SK-N-SH treated with all-trans-retinoic acid at 6 μM for 48 hours (cell line): Measurements from ENCODE around the gene SYNE2.

ENCODE experiments used
- ATAC-seq: fragments of 200-7000 bp; cut with Tn5 transposase; 3 replicates; pipeline ENCODE4 v1.9.1; 2020; ENCODE audit warnings: mild to moderate bottlenecking, moderate library complexity
- ARNTL ChIP-seq: fragments of 450-650 bp; formaldehyde crosslinking; IDR thresholded peaks from 2 replicates; pipeline ENCODE4 v1.5.0; 2020; ENCODE audit warnings: low read depth, mild to moderate bottlenecking, moderate library complexity, borderline replicate concordance
- BACH2 ChIP-seq: fragments of 250-450 bp; sonication (Bioruptor Pico); IDR thresholded peaks from 2 replicates; pipeline ENCODE4 v1.9.0; 2021; ENCODE audit warnings: mild to moderate bottlenecking, borderline replicate concordance
- CSDC2 ChIP-seq: fragments of 250-450 bp; sonication (Bioruptor Pico); IDR thresholded peaks from 2 replicates; pipeline ENCODE4 v1.5.0; 2020; ENCODE audit warnings: mild to moderate bottlenecking, moderate library complexity
- CSRNP3 ChIP-seq: fragments of 250-450 bp; sonication (Bioruptor Pico); IDR thresholded peaks from 2 replicates; pipeline ENCODE4 v1.5.1; 2021; ENCODE audit warnings: mild to moderate bottlenecking, moderate library complexity
- ESRRG ChIP-seq: fragments of 250-450 bp; sonication (Bioruptor Pico); IDR thresholded peaks from 2 replicates; pipeline ENCODE4 v1.6.1; 2021; ENCODE audit warnings: mild to moderate bottlenecking
- GLIS3 ChIP-seq: fragments of 250-450 bp; sonication (Bioruptor Pico); IDR thresholded peaks from 2 replicates; pipeline ENCODE4 v1.5.0; 2020; ENCODE audit warnings: mild to moderate bottlenecking, moderate library complexity
- ISL1 ChIP-seq: fragments of 250-450 bp; sonication (Bioruptor Pico); IDR thresholded peaks from 2 replicates; pipeline ENCODE4 v2.1.2; 2022; ENCODE audit warnings: mild to moderate bottlenecking, moderate library complexity
- OSR1 ChIP-seq: fragments of 250-450 bp; sonication (Bioruptor Pico); IDR thresholded peaks from 2 replicates; pipeline ENCODE4 v1.8.0; 2022; ENCODE audit warnings: moderate library complexity, mild to moderate bottlenecking, inconsistent platforms
- POU6F1 ChIP-seq: fragments of 250-450 bp; sonication (Bioruptor Pico); IDR thresholded peaks from 2 replicates; pipeline ENCODE4 v1.8.0; 2021; ENCODE audit warnings: low read depth, mild to moderate bottlenecking, moderate library complexity, borderline replicate concordance
- PPARA ChIP-seq: fragments of 250-450 bp; sonication (Bioruptor Pico); IDR thresholded peaks from 2 replicates; pipeline ENCODE4 v1.5.0; 2020; ENCODE audit warnings: mild to moderate bottlenecking, borderline replicate concordance
- RARB ChIP-seq: fragments of 250-450 bp; sonication (Bioruptor Pico); IDR thresholded peaks from 2 replicates; pipeline ENCODE4 v1.8.0; 2021; ENCODE audit warnings: mild to moderate bottlenecking, moderate library complexity
- SNAI2 ChIP-seq: fragments of 250-450 bp; sonication (Bioruptor Pico); IDR thresholded peaks from 2 replicates; pipeline ENCODE4 v1.5.0; 2020; ENCODE audit warnings: mild to moderate bottlenecking, moderate library complexity
- TCF4 ChIP-seq: fragments of 250-450 bp; sonication (Bioruptor Pico); IDR thresholded peaks from 2 replicates; pipeline ENCODE4 v1.8.0; 2021; ENCODE audit warnings: mild to moderate bottlenecking, moderate library complexity, borderline replicate concordance
- TOX ChIP-seq: fragments of 250-450 bp; sonication (Bioruptor Pico); IDR thresholded peaks from 2 replicates; pipeline ENCODE4 v1.8.0; 2021; ENCODE audit warnings: mild to moderate bottlenecking, moderate library complexity, borderline replicate concordance
- TSHZ2 ChIP-seq: fragments of 250-450 bp; sonication (Bioruptor Pico); IDR thresholded peaks from 2 replicates; pipeline ENCODE4 v1.5.0; 2020; ENCODE audit warnings: mild to moderate bottlenecking, moderate library complexity
- ZC3H10 ChIP-seq: fragments of 250-450 bp; sonication (Bioruptor Pico); IDR thresholded peaks from 2 replicates; pipeline ENCODE4 v1.5.1; 2021; ENCODE audit warnings: mild to moderate bottlenecking, moderate library complexity
- ZFP3 ChIP-seq: fragments of 250-450 bp; sonication (Bioruptor Pico); IDR thresholded peaks from 2 replicates; pipeline ENCODE4 v1.5.0; 2020; ENCODE audit warnings: mild to moderate bottlenecking, moderate library complexity
- ZFP30 ChIP-seq: fragments of 450-650 bp; formaldehyde crosslinking; IDR thresholded peaks from 2 replicates; pipeline ENCODE4 v1.5.0; 2022; ENCODE audit warnings: mild to moderate bottlenecking, moderate library complexity
- ZNF565 ChIP-seq: fragments of 450-650 bp; formaldehyde crosslinking; conservative IDR thresholded peaks from 2 replicates; pipeline ENCODE4 v1.5.0; 2020; ENCODE audit warnings: low read depth, mild to moderate bottlenecking, moderate library complexity
- ZNF70 ChIP-seq: fragments of 450-650 bp; formaldehyde crosslinking; IDR thresholded peaks from 2 replicates; pipeline ENCODE4 v1.5.0; 2020; ENCODE audit warnings: mild to moderate bottlenecking, moderate library complexity
- ZNF8 ChIP-seq: fragments of 450-650 bp; formaldehyde crosslinking; IDR thresholded peaks from 2 replicates; pipeline ENCODE4 v1.5.0; 2020; ENCODE audit warnings: mild to moderate bottlenecking, moderate library complexity
- TF ChIP-seq, protein P1 (sequence below): fragments of 250-450 bp; sonication (Bioruptor Pico); IDR thresholded peaks from 2 replicates; pipeline ENCODE4 v1.8.0; 2020; ENCODE audit warnings: mild to moderate bottlenecking, moderate library complexity, borderline replicate concordance

The SYNE2 gene

GRCh38 chr14:63905370-63905769 lies 52.6 kb downstream of the SYNE2 start:
- TF ChIP-seq BACH2 (CRISPR knock-in tag) (no peak), ARNTL (CRISPR knock-in tag) (no peak), ZNF70 (no peak), SNAI2 (no peak), ZFP30 (CRISPR knock-in tag) (no peak), ZFP3 (CRISPR knock-in tag) (no peak), RARB (no peak), CSDC2 (no peak), ZC3H10 (CRISPR knock-in tag) (no peak), ISL1 (CRISPR knock-in tag) (no peak), ZNF8 (CRISPR knock-in tag) (no peak)
- ATAC-seq: no peak

GRCh38 chr14:63908667-63909264 lies 56.0 kb downstream of the SYNE2 start:
- ATAC-seq: peak; percentile 53
- no peak for TF ChIP-seq ISL1 (CRISPR knock-in tag)
- TF ChIP-seq TOX (CRISPR knock-in tag): no peak
- TF ChIP-seq ZNF565 (CRISPR knock-in tag): no peak
- TF ChIP-seq ZFP3 (CRISPR knock-in tag): no peak
- no peak for TF ChIP-seq BACH2 (CRISPR knock-in tag)
- TF ChIP-seq PPARA (CRISPR knock-in tag): no peak
- no peak for TF ChIP-seq ZC3H10 (CRISPR knock-in tag)
- TF ChIP-seq POU6F1 (CRISPR knock-in tag): no peak
- TF ChIP-seq OSR1 (CRISPR knock-in tag): no peak
- no peak for TF ChIP-seq CSDC2

- peak; percentile 43; the same call in 2 of the 3 replicates for ATAC-seq
- TF ChIP-seq CSDC2 (no peak), ZNF565 (CRISPR knock-in tag) (no peak), ZFP3 (CRISPR knock-in tag) (no peak), ZNF8 (CRISPR knock-in tag) (no peak)
These were observed 57.2 kb downstream of the SYNE2 start for GRCh38 chr14:63909984-63910383.

DNA sequence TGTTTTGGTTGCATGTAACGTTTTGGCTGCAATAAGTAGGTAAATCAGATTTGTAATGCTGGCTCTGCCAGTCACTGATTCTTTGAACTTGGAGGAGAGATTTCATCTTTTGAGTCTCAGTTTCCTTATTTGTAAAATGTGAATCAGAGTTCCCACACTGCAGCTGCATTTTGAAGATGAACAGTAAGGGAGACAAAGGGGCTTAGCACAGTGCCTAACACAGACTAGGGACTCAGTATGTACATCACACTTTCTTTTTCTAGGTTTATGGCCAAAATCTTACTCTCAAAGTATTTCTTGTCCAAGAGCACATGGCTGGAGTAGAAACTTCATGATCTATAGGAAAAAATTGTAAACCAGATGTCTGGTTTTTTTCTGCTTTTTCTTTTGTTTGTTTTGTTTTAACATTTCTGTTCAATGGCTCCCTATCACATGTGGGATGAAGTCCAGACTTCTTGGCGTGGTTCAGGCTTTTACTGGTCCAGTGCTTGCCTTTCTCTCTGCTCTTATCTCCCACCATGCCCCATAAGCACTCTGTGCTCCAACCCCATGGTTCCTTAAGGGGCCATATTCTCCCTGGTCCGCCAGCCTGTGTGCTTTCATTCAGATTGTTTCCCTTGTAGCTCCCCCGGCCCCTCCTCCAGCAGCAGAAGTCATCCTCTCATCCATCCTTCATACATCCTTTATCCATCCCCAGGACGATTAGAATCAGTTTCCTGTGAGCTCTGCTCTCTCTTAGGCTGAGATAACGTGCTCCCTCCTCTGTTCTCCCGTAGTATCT lies 58.0 kb downstream of the SYNE2 start:
- TF ChIP-seq ZNF565 (CRISPR knock-in tag): 0 out of 2 replicates have a peak, but pooled peaks have one; percentile 28
- TF ChIP-seq CSRNP3 (CRISPR knock-in tag): no peak
- peak; percentile 20; the same call in 1 of the 2 replicates for TF ChIP-seq TCF4
- peak; percentile 50; the same call in 1 of the 2 replicates for TF ChIP-seq TSHZ2 (CRISPR knock-in tag)
- no peak for TF ChIP-seq ZC3H10 (CRISPR knock-in tag)
- TF ChIP-seq ESRRG (CRISPR knock-in tag): no peak
- TF ChIP-seq TOX (CRISPR knock-in tag): no peak
- TF ChIP-seq GLIS3 (CRISPR knock-in tag): no peak
- no peak for TF ChIP-seq ZFP3 (CRISPR knock-in tag)
- TF ChIP-seq, protein P1, sequence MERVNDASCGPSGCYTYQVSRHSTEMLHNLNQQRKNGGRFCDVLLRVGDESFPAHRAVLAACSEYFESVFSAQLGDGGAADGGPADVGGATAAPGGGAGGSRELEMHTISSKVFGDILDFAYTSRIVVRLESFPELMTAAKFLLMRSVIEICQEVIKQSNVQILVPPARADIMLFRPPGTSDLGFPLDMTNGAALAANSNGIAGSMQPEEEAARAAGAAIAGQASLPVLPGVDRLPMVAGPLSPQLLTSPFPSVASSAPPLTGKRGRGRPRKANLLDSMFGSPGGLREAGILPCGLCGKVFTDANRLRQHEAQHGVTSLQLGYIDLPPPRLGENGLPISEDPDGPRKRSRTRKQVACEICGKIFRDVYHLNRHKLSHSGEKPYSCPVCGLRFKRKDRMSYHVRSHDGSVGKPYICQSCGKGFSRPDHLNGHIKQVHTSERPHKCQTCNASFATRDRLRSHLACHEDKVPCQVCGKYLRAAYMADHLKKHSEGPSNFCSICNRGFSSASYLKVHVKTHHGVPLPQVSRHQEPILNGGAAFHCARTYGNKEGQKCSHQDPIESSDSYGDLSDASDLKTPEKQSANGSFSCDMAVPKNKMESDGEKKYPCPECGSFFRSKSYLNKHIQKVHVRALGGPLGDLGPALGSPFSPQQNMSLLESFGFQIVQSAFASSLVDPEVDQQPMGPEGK (CRISPR knock-in tag): no peak
- peak; percentile 98 for TF ChIP-seq ZNF70
- ATAC-seq: peak; percentile 74
